H1 (cell line): ENCODE results near the gene C14orf132. TPM values are rescaled to one million over a fixed set of nuclear protein-coding genes. Genes with fewer than 3 reads are reported as not detected.

Experiments used
- CTCF ChIA-PET: fragments of 300-600 bp; sonication (Branson Sonifier 250); formaldehyde crosslinking; loops from one replicate; lab custom pipeline; 2021; ENCODE audit not compliant: partially characterized antibody; lab: Charles Lee
- POLR2A ChIA-PET: fragments of 300-600 bp; sonication (Branson Sonifier 250); formaldehyde crosslinking; loops from one replicate; lab custom pipeline; 2021; ENCODE audit warnings: inconsistent platforms; ENCODE audit not compliant: partially characterized antibody; lab: Charles Lee
- DNase-seq, 2 experiments: peaks; one replicate each; pipeline versions ENCODE4 v3.0.0 to v3.0.0-alpha.2; 2010 to 2022; ENCODE audit warnings: low spot score in 2 of 2, low read depth in 1 of 2, mixed read lengths in 1 of 2
- FAIRE-seq: peaks from 2 replicates; lab custom pipeline; 2011; peaks lifted over from hg19 to GRCh38; lab: Jason Lieb, UNC
- H2AFZ ChIP-seq: 2 replicates; pipeline ENCODE4 v1.8.1; 2012; ENCODE audit warnings: low read length, inconsistent platforms
- H2AK5ac ChIP-seq: 2 replicates; pipeline ENCODE4 v1.6.1; 2013; ENCODE audit warnings: low read depth, low read length
- H2BK120ac ChIP-seq: replicated peaks from 2 replicates; pipeline ENCODE3; 2013; ENCODE audit warnings: low read depth, low read length, inconsistent platforms
- H2BK12ac ChIP-seq: 2 replicates; pipeline ENCODE4 v1.6.1; 2013; ENCODE audit warnings: low read depth, low read length
- H2BK15ac ChIP-seq: 2 replicates; pipeline ENCODE4 v1.6.1; 2013; ENCODE audit warnings: low read length
- H2BK20ac ChIP-seq: 2 replicates; pipeline ENCODE4 v1.6.1; 2013; ENCODE audit warnings: low read length
- H2BK5ac ChIP-seq: 2 replicates; pipeline ENCODE4 v1.6.1; 2013; ENCODE audit warnings: low read depth, low read length
- H3K14ac ChIP-seq: 2 replicates; pipeline ENCODE4 v1.6.1; 2013; ENCODE audit warnings: inconsistent platforms; ENCODE audit not compliant: insufficient read length
- H3K18ac ChIP-seq: 2 replicates; pipeline ENCODE4 v1.6.1; 2013; ENCODE audit warnings: low read length; ENCODE audit errors: extremely low read depth
- H3K23ac ChIP-seq: 2 replicates; pipeline ENCODE4 v1.6.1; 2013; ENCODE audit warnings: inconsistent platforms; ENCODE audit not compliant: insufficient read length
- H3K23me2 ChIP-seq: 2 replicates; pipeline ENCODE4 v1.6.1; 2013; ENCODE audit warnings: low read depth, low read length
- H3K27ac ChIP-seq: 2 replicates; pipeline ENCODE4 v1.6.1; 2011; ENCODE audit warnings: low read depth, low read length, inconsistent platforms
- H3K27me3 ChIP-seq, 4 experiments: replicated peaks in 1 of 4; 1 replicate in 1 of 4; 2 replicates in 3 of 4; pipeline versions ENCODE4 v1.6.1 to v1.8.1; 2011 to 2013; ENCODE audit warnings: low read length in 3 of 4, mild to moderate bottlenecking in 3 of 4, inconsistent platforms in 2 of 4, mixed read lengths in 2 of 4, moderate library complexity in 1 of 4; ENCODE audit not compliant: control insufficient read depth in 3 of 4, insufficient read depth in 3 of 4; ENCODE audit errors: extremely low read depth in 1 of 4
- H3K36me3 ChIP-seq, 4 experiments: 2 replicates each; pipeline versions ENCODE4 v1.6.1 to v1.8.1; 2011 to 2013; ENCODE audit warnings: mild to moderate bottlenecking in 4 of 4, low read length in 3 of 4, moderate library complexity in 2 of 4, control low read depth in 1 of 4, inconsistent platforms in 1 of 4; ENCODE audit not compliant: insufficient read depth in 4 of 4, control insufficient read depth in 2 of 4
- H3K4ac ChIP-seq: replicated peaks from 2 replicates; pipeline ENCODE3; 2013; ENCODE audit warnings: low read length, low read depth, mixed read lengths, inconsistent platforms; ENCODE audit not compliant: insufficient read length
- H3K4me1 ChIP-seq, 4 experiments: replicated peaks in 1 of 4; 1 replicate in 1 of 4; 2 replicates in 3 of 4; pipeline versions ENCODE4 v1.6.1 to v1.8.1; 2011 to 2013; ENCODE audit warnings: low read length in 3 of 4, inconsistent platforms in 2 of 4, mixed read lengths in 1 of 4; ENCODE audit not compliant: insufficient read depth in 4 of 4, control insufficient read depth in 3 of 4
- H3K4me2 ChIP-seq, 2 experiments: 2 replicates each; pipeline versions ENCODE4 v1.6.1 to v1.8.1; 2011 to 2013; ENCODE audit warnings: low read depth in 2 of 2, low read length in 2 of 2, control low read depth in 1 of 2, inconsistent platforms in 1 of 2, mild to moderate bottlenecking in 1 of 2; ENCODE audit not compliant: insufficient read depth in 1 of 2
- H3K4me3 ChIP-seq, 4 experiments: fragments of 200-600, 300-600 bp in 1 of 4; sonication (generic), shearing (Covaris generic), sonication (Bioruptor Twin) in 1 of 4; 2 replicates each; pipeline versions ENCODE4 v1.5.1 to v1.8.1; 2011 to 2016; ENCODE audit warnings: low read length in 4 of 4, low read depth in 3 of 4, control low read depth in 2 of 4, inconsistent platforms in 2 of 4, mild to moderate bottlenecking in 2 of 4, mixed read lengths in 1 of 4, moderate library complexity in 1 of 4; ENCODE audit not compliant: insufficient read depth in 2 of 4; ENCODE audit errors: extremely low read depth in 1 of 4
- H3K56ac ChIP-seq: replicated peaks from 2 replicates; pipeline ENCODE3; 2013; ENCODE audit warnings: low read depth, mild to moderate bottlenecking, mixed read lengths, low read length, inconsistent platforms; ENCODE audit not compliant: insufficient read length
- H3K79me1 ChIP-seq: 2 replicates; pipeline ENCODE4 v1.6.1; 2013; ENCODE audit warnings: low read depth, low read length, control low read depth
- H3K79me2 ChIP-seq, 2 experiments: 2 replicates each; pipeline versions ENCODE4 v1.6.1 to v1.8.1; 2012 to 2013; ENCODE audit warnings: low read length in 2 of 2, mild to moderate bottlenecking in 2 of 2, inconsistent platforms in 1 of 2; ENCODE audit not compliant: insufficient read depth in 2 of 2, control insufficient read depth in 1 of 2
- H3K9ac ChIP-seq, 4 experiments: replicated peaks in 1 of 4; 1 replicate in 1 of 4; 2 replicates in 3 of 4; pipeline versions ENCODE4 v1.6.1 to v1.8.1; 2011 to 2013; ENCODE audit warnings: low read depth in 3 of 4, low read length in 3 of 4, control low read depth in 2 of 4, mild to moderate bottlenecking in 2 of 4, moderate library complexity in 2 of 4, inconsistent platforms in 1 of 4; ENCODE audit errors: extremely low read depth in 1 of 4
- H3K9me3 ChIP-seq, 2 experiments: 2 replicates each; pipeline versions ENCODE4 v1.6.1 to v1.8.1; 2012 to 2013; ENCODE audit warnings: mild to moderate bottlenecking in 2 of 2, moderate library complexity in 2 of 2, control low read depth in 1 of 2, inconsistent platforms in 1 of 2, low read depth in 1 of 2, low read length in 1 of 2, mixed read lengths in 1 of 2; ENCODE audit not compliant: insufficient read depth in 2 of 2
- H4K20me1 ChIP-seq, 2 experiments: replicated peaks in 1 of 2; 2 replicates each; pipeline versions ENCODE3 to v1.8.1; 2011 to 2013; ENCODE audit warnings: inconsistent platforms in 2 of 2, low read length in 2 of 2, mild to moderate bottlenecking in 1 of 2; ENCODE audit not compliant: insufficient read depth in 2 of 2, control insufficient read depth in 1 of 2
- H4K5ac ChIP-seq: 2 replicates; pipeline ENCODE4 v1.6.1; 2013; ENCODE audit warnings: low read length, low read depth, mixed read lengths, inconsistent platforms; ENCODE audit not compliant: insufficient read length
- H4K8ac ChIP-seq: 2 replicates; pipeline ENCODE4 v1.8.0; 2013; ENCODE audit warnings: mild to moderate bottlenecking, moderate library complexity, low read length, inconsistent platforms; ENCODE audit not compliant: insufficient read depth; ENCODE audit errors: extremely low read depth
- H4K91ac ChIP-seq: replicated peaks from 2 replicates; pipeline ENCODE3; 2013; ENCODE audit warnings: low read length, mixed read lengths, inconsistent platforms; ENCODE audit not compliant: insufficient read length
- CREB1 ChIP-seq: IDR thresholded peaks from 2 replicates; pipeline ENCODE4 v1.6.1; 2012; ENCODE audit warnings: inconsistent platforms
- EP300 ChIP-seq, 2 experiments: IDR thresholded peaks; 1 replicate in 1 of 2; 2 replicates in 1 of 2; pipeline ENCODE4 v1.6.1; 2011 to 2012; ENCODE audit warnings: low read depth in 2 of 2, low read length in 2 of 2, mild to moderate bottlenecking in 2 of 2, borderline replicate concordance in 1 of 2, inconsistent platforms in 1 of 2, moderate library complexity in 1 of 2
- GABPA ChIP-seq: IDR thresholded peaks from 2 replicates; pipeline ENCODE4 v1.6.1; 2011; ENCODE audit warnings: mild to moderate bottlenecking, low read length, moderate library complexity, borderline replicate concordance; ENCODE audit not compliant: insufficient read depth
- GTF2F1 ChIP-seq: IDR thresholded peaks from 2 replicates; pipeline ENCODE4 v1.6.1; 2012; ENCODE audit warnings: low read depth, low read length, improper control_type of control experiment, borderline replicate concordance
- HDAC2 ChIP-seq, 2 experiments: fragments of 300-600 bp in 1 of 2; sonication (generic) in 1 of 2; IDR thresholded peaks; 2 replicates each; pipeline ENCODE4 v1.6.1; 2011 to 2012; ENCODE audit warnings: low read depth in 2 of 2, low read length in 2 of 2, mild to moderate bottlenecking in 2 of 2, moderate library complexity in 2 of 2, borderline replicate concordance in 1 of 2, inconsistent platforms in 1 of 2
- JUND ChIP-seq: IDR thresholded peaks from 2 replicates; pipeline ENCODE4 v1.6.1; 2011; ENCODE audit warnings: mild to moderate bottlenecking, improper control_type of control experiment, low read length
- RAD21 ChIP-seq, 2 experiments: IDR thresholded peaks in 1 of 2; conservative IDR thresholded peaks in 1 of 2; 2 replicates each; pipeline ENCODE4 v1.6.1; 2011; ENCODE audit warnings: low read depth in 2 of 2, low read length in 2 of 2, improper control_type of control experiment in 1 of 2, inconsistent platforms in 1 of 2, mild to moderate bottlenecking in 1 of 2, moderate library complexity in 1 of 2
- WGBS, 2 experiments: shearing (Covaris generic) in 1 of 2; methylation state at CpG; one replicate each; pipeline versions ENCODE4 v1.1.6 to v1.1.7; 2013 to 2015; ENCODE audit warnings: low lambda C conversion rate in 2 of 2, mixed read lengths in 2 of 2, inconsistent platforms in 1 of 2, low coverage in 1 of 2, missing lambda C conversion rate in 1 of 2; ENCODE audit not compliant: insufficient replicate concordance in 2 of 2, insufficient coverage in 1 of 2, insufficient read length in 1 of 2; ENCODE audit errors: extremely low coverage in 1 of 2, missing lambda C conversion rate in 1 of 2; 5-methylcytosine and 5-hydroxymethylcytosine counted together
- long read RNA-seq, 2 experiments: library from RNA in 1 of 2; library from capped mRNA in 1 of 2; stranded (forward); transcript quantifications; one replicate each; pipeline ENCODE4 v2.0.0, GENCODE V29; 2021; ENCODE audit warnings: inconsistent platforms in 1 of 2
- polyA minus RNA-seq, 3 experiments: library from RNA; depleted of rRNA, polyadenylated mRNA; stranded (reverse); fragments of >200 nt; gene quantifications; 1 replicate in 2 of 3; 2 replicates in 1 of 3; pipeline ENCODE4 v1.2.3, GENCODE V29; 2011
- polyA plus RNA-seq, 7 experiments: library from polyadenylated mRNA; depleted of rRNA in 3 of 7; stranded (reverse) in 5 of 7; unstranded in 2 of 7; fragments of >200 nt in 5 of 7; fragments of 200-250 nt in 2 of 7; gene quantifications; 1 replicate in 5 of 7; 2 replicates in 1 of 7; 4 replicates in 1 of 7; pipeline versions ENCODE4 v1.2.1 to v1.2.3, GENCODE V29; 2011 to 2013; ENCODE audit warnings: missing spikeins in 2 of 7, mixed read lengths in 2 of 7
- total RNA-seq: library from RNA; stranded (reverse); fragmentation: NEBNext Ultra II Directional; extraction: Animal tissue kit (Norgen Biotek cat#: 25700); gene quantifications from 2 replicates; pipeline ENCODE4 v1.2.1, GENCODE V29; 2021

Gene C14orf132
- 32.0 and 32.5 TPM in 2 replicates for total RNA-seq
- polyA plus RNA-seq (2011; rRNA removed) = 11.7 and 16.6 TPM in 2 replicates
- polyA plus RNA-seq (2011; cell fraction: cytosol; rRNA removed) = 13.6 TPM
- 22.3 TPM for polyA plus RNA-seq (2011; cell fraction: nucleus; rRNA removed)
- polyA plus RNA-seq (2012, experiment 1 of 2) = 16.5 to 22.5 TPM (median 19.6 TPM) in 4 replicates
- 10.7 TPM for polyA plus RNA-seq (2012, experiment 2 of 2)
- 24.9 TPM for polyA plus RNA-seq (2013, experiment 1 of 2)
- polyA plus RNA-seq (2013, experiment 2 of 2) = 23.5 TPM
- 25.6 and 30.3 TPM in 2 replicates for polyA minus RNA-seq (2011; rRNA and poly(A)+ RNA removed)
- 14.3 TPM for polyA minus RNA-seq (2011; cell fraction: cytosol; rRNA and poly(A)+ RNA removed)
- polyA minus RNA-seq (2011; cell fraction: nucleus; rRNA and poly(A)+ RNA removed) = 31.5 TPM
- long read RNA-seq, experiment 1, full-length matches to known transcripts = 4 of 31 reads
- long read RNA-seq, experiment 1, partial matches to known transcripts = 0 of 31 reads
- long read RNA-seq, experiment 1, other reads (novel, unspliced or antisense) = 27 of 31 reads
- long read RNA-seq, experiment 2, partial matches to known transcripts = 0 of 3 reads
- long read RNA-seq, experiment 2, other reads (novel, unspliced or antisense) = 2 of 3 reads

DNA sequence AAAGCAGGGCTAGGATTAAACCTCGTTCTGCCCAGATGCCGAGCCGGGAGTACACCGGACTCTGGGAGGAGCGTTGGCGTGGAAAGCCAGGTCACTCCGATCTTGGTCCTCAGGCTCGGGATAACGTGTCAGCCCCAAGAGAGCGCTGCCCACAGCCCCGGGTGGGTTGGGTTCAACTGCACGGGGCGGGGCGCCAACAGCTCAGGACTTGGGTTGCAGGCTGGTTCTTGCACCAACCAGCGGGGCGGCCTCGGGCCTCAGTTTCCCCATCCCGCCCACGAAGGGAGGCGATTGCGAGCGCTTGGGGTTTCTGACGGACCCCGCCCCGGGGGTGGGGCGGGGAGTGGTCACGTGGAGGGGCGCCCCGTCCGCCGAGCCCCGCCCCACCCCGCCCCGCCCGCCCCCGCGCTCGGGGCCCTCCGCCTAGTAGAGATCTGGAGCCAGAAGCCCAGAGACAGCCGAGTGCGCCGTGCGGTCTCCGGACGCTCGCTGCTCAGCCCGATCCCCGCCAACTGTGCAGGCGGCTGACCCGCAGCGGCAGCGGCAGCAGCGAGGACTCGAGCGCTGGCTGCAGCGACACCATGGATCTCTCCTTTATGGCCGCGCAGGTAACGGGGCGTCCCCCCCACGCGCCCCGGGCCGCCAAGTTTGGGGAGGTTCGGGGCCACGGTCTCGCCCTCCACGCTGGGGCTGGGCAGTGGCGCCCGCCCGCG, at the start of gene C14orf132:
C14orf132 (plus strand) TSS at position 443 of the 713 bp plus-strand sequence; CDS start at position 582, 139 bp downstream.
- H4K8ac ChIP-seq = peak within 1 kb of the TSS; percentile 88
- peak within 1 kb of the TSS; percentile 65 for H3K4ac ChIP-seq
- WGBS, 2 experiments = 6% methylated on average over 27 of the region's 72 CpGs; no CpG with 5 or more reads in 1 of the 2 experiments
- no peak within 1 kb of the TSS for H3K23ac ChIP-seq
- H2BK12ac ChIP-seq = no peak within 1 kb of the TSS; the same call in 1 of the 2 replicates
- H3K27ac ChIP-seq = no peak within 1 kb of the TSS
- H2BK20ac ChIP-seq = 0 out of 2 replicates have a peak within 1 kb of the TSS, but pooled peaks have one; percentile 28
- H3K9ac ChIP-seq = peak within 1 kb of the TSS; percentile 64 to 83 (median 77); a peak in 6 of 7 replicates
- peak within 1 kb of the TSS; percentile 80; the same call in 1 of the 2 replicates for H2AFZ ChIP-seq
- peak within 1 kb of the TSS; percentile 75 to 95 (median 83) for H3K4me3 ChIP-seq
- H3K4me2 ChIP-seq = peak within 1 kb of the TSS; percentile 61 to 92
- POLR2A ChIA-PET = interaction anchor here (0.6 to 2.5 kb wide), 8 partner anchors 8 to 513 kb away, joined by 3 to 9 read pairs (median 4); no protein-coding TSS in a partner anchor
- H3K27me3 ChIP-seq = peaks cover 0 to 15% (median 12%) of the 10 kb centered on the region in 4 experiments; a peak in 6 of 7 replicates
- peaks cover 0 to 8% of the 10 kb centered on the region in 2 experiments for H4K20me1 ChIP-seq
- FAIRE-seq = no peak
- H3K23me2 ChIP-seq = peaks cover 4% of the 10 kb centered on the region
- CTCF ChIA-PET = interaction anchor here (0.6 to 2.2 kb wide), 16 partner anchors 8 to 748 kb away, joined by 3 to 11 read pairs (median 4); no protein-coding TSS in a partner anchor
- peak within 1 kb of the TSS; percentile 20 for H4K5ac ChIP-seq
- no peak within 1 kb of the TSS; the same call in 1 of the 2 replicates for H2BK5ac ChIP-seq
- H3K14ac ChIP-seq = no peak within 1 kb of the TSS
- DNase-seq = peak in 1 of 2 experiments; percentile 80
- peaks cover 2 to 23% of the 10 kb centered on the region in 2 experiments; a peak in 1 of 4 replicates for H3K79me2 ChIP-seq
- peaks cover 5 to 12% (median 7%) of the 10 kb centered on the region in 4 experiments; a peak in 6 of 7 replicates for H3K4me1 ChIP-seq
- no peaks in the 10 kb centered on the region for H3K79me1 ChIP-seq
- H2BK15ac ChIP-seq = no peak within 1 kb of the TSS
- H3K9me3 ChIP-seq = no peaks in the 10 kb centered on the region
- peak within 1 kb of the TSS; percentile 47 for H3K56ac ChIP-seq
- H2BK120ac ChIP-seq = no peak within 1 kb of the TSS
- no peak within 1 kb of the TSS for H2AK5ac ChIP-seq
- H3K36me3 ChIP-seq = peaks cover 0 to 4% (median 0%) of the 10 kb centered on the region in 4 experiments; a peak in 1 of 8 replicates
- H4K91ac ChIP-seq = peak within 1 kb of the TSS; percentile 71
- peak within 1 kb of the TSS; percentile 92 for H3K18ac ChIP-seq
- no peak for TF ChIP-seq CREB1
- no peak for TF ChIP-seq JUND
- no peak for TF ChIP-seq GABPA
- no peak for TF ChIP-seq EP300 (IDR thresholded peaks at IDR 0.05; ENCODE audit: borderline replicate concordance in 1 of 2, low read depth in 2 of 2, low read length in 2 of 2)
- no peak for TF ChIP-seq HDAC2 (IDR thresholded peaks at IDR 0.05; ENCODE audit: borderline replicate concordance in 1 of 2, low read depth in 2 of 2, low read length in 2 of 2)
- TF ChIP-seq GTF2F1 = no peak
- no peak for TF ChIP-seq RAD21 (IDR thresholded peaks at IDR 0.05 in 1 of 2, conservative IDR thresholded peaks at IDR 0.05 in 1 of 2; ENCODE audit: low read depth in 2 of 2, low read length in 2 of 2)
